ENCODE measurements around the gene HADH.

The HADH gene

DNA sequence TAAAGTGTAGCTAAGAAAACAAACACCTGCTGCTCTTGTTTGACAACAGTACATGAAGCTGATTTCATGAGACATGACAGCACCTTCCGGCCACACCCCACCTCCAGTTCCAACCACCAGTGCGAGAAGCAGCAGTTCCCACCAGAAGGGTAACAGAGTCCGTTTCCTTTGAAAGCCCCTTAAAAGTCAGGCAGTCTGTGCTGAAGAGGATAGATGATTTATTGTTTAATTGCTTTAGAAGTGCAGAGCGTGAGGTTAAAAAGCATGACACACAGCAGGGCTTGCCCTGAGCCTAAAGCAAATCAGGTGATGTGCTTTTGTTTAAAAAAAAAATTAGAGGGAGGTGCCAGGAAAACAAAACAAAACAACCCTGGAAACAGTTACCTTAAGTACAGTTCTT is 82.6 kb downstream of the HADH start:
- no peaks in the 10 kb centered on the region for H3F3A ChIP-seq (ENCODE audit: control insufficient read depth, insufficient read depth)
- peaks cover 46% of the 10 kb centered on the region for H3K4me1 ChIP-seq (ENCODE audit: control insufficient read depth, low read length)
- H4K20me1 ChIP-seq (ENCODE audit: control insufficient read depth, insufficient read depth, low read depth, low read length): no peaks in the 10 kb centered on the region
- H3K9me2 ChIP-seq (replicated peaks; ENCODE audit: control insufficient read depth, low read length): no peaks in the 10 kb centered on the region
- TF ChIP-seq, protein P1, sequence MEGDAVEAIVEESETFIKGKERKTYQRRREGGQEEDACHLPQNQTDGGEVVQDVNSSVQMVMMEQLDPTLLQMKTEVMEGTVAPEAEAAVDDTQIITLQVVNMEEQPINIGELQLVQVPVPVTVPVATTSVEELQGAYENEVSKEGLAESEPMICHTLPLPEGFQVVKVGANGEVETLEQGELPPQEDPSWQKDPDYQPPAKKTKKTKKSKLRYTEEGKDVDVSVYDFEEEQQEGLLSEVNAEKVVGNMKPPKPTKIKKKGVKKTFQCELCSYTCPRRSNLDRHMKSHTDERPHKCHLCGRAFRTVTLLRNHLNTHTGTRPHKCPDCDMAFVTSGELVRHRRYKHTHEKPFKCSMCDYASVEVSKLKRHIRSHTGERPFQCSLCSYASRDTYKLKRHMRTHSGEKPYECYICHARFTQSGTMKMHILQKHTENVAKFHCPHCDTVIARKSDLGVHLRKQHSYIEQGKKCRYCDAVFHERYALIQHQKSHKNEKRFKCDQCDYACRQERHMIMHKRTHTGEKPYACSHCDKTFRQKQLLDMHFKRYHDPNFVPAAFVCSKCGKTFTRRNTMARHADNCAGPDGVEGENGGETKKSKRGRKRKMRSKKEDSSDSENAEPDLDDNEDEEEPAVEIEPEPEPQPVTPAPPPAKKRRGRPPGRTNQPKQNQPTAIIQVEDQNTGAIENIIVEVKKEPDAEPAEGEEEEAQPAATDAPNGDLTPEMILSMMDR (IDR thresholded peaks at IDR 0.05; ENCODE audit: low read depth, low read length, poor library complexity, severe bottlenecking): no peak
- no peak for TF ChIP-seq EZH2phosphoT487 (IDR thresholded peaks at IDR 0.05; ENCODE audit: borderline replicate concordance, low read length)
- H3K9me3 ChIP-seq (ENCODE audit: control insufficient read depth, insufficient read depth, low read length): no peaks in the 10 kb centered on the region
- peak overlapping the region; percentile 67 for H3K27ac ChIP-seq (ENCODE audit: low read depth, low read length)
- no peak overlapping the region for H3K4me3 ChIP-seq (ENCODE audit: low read length)
- no peaks in the 10 kb centered on the region for H3K79me2 ChIP-seq (ENCODE audit: control insufficient read depth, low read length)
- H3K4me2 ChIP-seq (ENCODE audit: low read length): peak overlapping the region; percentile 24
- H3K36me3 ChIP-seq (ENCODE audit: control insufficient read depth, low read length): peaks cover 12% of the 10 kb centered on the region
- H3K27me3 ChIP-seq (ENCODE audit: control insufficient read depth, low read length): no peaks in the 10 kb centered on the region

- no peak overlapping the region for H3K27ac ChIP-seq (ENCODE audit: low read depth, low read length)
- peaks cover 18% of the 10 kb centered on the region for H3K4me1 ChIP-seq (ENCODE audit: control insufficient read depth, low read length)
- H3K9me3 ChIP-seq (ENCODE audit: control insufficient read depth, insufficient read depth, low read length): no peaks in the 10 kb centered on the region
- H3K79me2 ChIP-seq (ENCODE audit: control insufficient read depth, low read length): no peaks in the 10 kb centered on the region
- no peak overlapping the region for H3K4me3 ChIP-seq (ENCODE audit: low read length)
- H3K36me3 ChIP-seq (ENCODE audit: control insufficient read depth, low read length): peaks cover 32% of the 10 kb centered on the region
- no peaks in the 10 kb centered on the region for H3K27me3 ChIP-seq (ENCODE audit: control insufficient read depth, low read length)
- H3F3A ChIP-seq (ENCODE audit: control insufficient read depth, insufficient read depth): no peaks in the 10 kb centered on the region
- no peak overlapping the region for H3K4me2 ChIP-seq (ENCODE audit: low read length)
- TF ChIP-seq EZH2phosphoT487 (IDR thresholded peaks at IDR 0.05; ENCODE audit: borderline replicate concordance, low read length): no peak
- TF ChIP-seq, protein P1 (IDR thresholded peaks at IDR 0.05; ENCODE audit: low read depth, low read length, poor library complexity, severe bottlenecking): no peak
- H4K20me1 ChIP-seq (ENCODE audit: control insufficient read depth, insufficient read depth, low read depth, low read length): no peaks in the 10 kb centered on the region
- no peaks in the 10 kb centered on the region for H3K9me2 ChIP-seq (replicated peaks; ENCODE audit: control insufficient read depth, low read length)
Measured at GRCh38 chr4:108078024-108078733, 88.5 kb downstream of the HADH start.

- TF ChIP-seq, protein P1 (IDR thresholded peaks at IDR 0.05; ENCODE audit: low read depth, low read length, poor library complexity, severe bottlenecking): no peak
- TF ChIP-seq EZH2phosphoT487 (IDR thresholded peaks at IDR 0.05; ENCODE audit: borderline replicate concordance, low read length): no peak
- Histone ChIP-seq H3K4me3 (ENCODE audit: low read length) (no peak overlapping the region), H3K4me1 (ENCODE audit: control insufficient read depth, low read length) (no peaks in the 10 kb centered on the region), H3K36me3 (ENCODE audit: control insufficient read depth, low read length) (peaks cover 23% of the 10 kb centered on the region), H3K27ac (ENCODE audit: low read depth, low read length) (no peak overlapping the region), H3F3A (ENCODE audit: control insufficient read depth, insufficient read depth) (no peaks in the 10 kb centered on the region), H4K20me1 (ENCODE audit: control insufficient read depth, insufficient read depth, low read depth, low read length) (no peaks in the 10 kb centered on the region), H3K27me3 (ENCODE audit: control insufficient read depth, low read length) (no peaks in the 10 kb centered on the region), H3K4me2 (ENCODE audit: low read length) (no peak overlapping the region), H3K79me2 (ENCODE audit: control insufficient read depth, low read length) (no peaks in the 10 kb centered on the region), H3K9me3 (ENCODE audit: control insufficient read depth, insufficient read depth, low read length) (no peaks in the 10 kb centered on the region), H3K9me2 (replicated peaks; ENCODE audit: control insufficient read depth, low read length) (no peaks in the 10 kb centered on the region)
Measured at GRCh38 chr4:108080747-108081146, 91.1 kb downstream of the HADH start.

Measured in DOHH2 (cell line).